ENCODE results near the gene MAML3.

MAML3 gene

DNA sequence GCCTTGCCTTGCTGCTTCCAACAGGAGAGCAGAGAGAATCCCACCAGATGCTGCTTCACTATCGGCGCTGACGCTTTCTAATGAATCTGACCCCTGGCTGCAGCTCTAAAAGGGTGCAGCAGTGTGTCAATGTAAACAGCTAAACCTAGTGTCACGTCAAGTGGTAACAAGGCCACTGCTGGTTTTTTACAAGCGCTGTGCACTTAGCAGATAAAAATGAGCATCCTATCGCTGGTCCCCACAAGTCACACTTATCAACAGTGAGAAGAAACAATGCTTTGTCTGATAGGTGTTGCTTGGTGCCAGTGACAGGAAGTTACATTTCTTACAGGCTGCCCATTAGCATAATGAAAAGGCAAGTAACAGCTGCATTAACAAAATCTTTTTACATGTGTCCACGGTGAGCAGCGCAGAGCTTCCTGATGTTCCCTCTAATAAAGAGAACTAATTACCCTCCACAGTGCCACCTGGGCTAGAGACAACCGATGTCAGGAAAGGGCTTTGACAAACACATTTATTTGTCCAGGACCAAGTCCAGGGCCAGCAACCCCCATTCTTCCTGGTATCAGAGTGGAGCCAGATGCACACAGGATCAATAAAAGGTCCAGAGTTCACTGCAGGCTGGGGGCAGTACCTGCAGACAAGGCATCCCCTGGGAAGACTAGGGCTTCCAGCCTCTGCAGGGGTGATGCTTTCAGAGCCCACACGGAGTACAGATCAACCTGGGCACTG is 312.4 kb downstream of the MAML3 start:
- DNase-seq (ENCODE audit: low read depth), result no peak
- no peak for TF ChIP-seq CTCF (IDR thresholded peaks at IDR 0.05; ENCODE audit: low read length, missing control alignments)
- no peak overlapping the region for H3K4me3 ChIP-seq (replicated peaks; ENCODE audit: low read depth, low read length)

DNA sequence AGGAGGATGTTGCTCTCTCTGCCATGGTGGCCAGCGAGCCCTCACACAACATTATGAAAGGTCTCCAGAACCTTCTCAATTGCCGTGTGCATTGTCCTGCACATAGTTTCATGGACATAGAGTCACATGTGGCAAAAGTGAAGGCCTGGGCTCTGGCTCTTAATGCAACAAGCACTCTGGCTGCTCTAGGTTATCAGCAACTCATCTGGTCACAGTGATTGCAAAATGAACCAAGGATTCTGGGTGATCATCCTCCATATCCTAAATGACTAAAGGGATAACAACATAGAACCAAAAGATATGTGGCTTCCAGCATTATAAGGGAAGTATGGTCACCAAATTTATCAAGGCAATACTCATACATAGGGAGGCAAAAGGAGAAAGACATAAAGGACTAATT is 313.2 kb downstream of the MAML3 start:
- DNase-seq (ENCODE audit: low read depth), result no peak
- H3K4me3 ChIP-seq (replicated peaks; ENCODE audit: low read depth, low read length), result no peak overlapping the region
- TF ChIP-seq CTCF (IDR thresholded peaks at IDR 0.05; ENCODE audit: low read length, missing control alignments), result no peak

DNA sequence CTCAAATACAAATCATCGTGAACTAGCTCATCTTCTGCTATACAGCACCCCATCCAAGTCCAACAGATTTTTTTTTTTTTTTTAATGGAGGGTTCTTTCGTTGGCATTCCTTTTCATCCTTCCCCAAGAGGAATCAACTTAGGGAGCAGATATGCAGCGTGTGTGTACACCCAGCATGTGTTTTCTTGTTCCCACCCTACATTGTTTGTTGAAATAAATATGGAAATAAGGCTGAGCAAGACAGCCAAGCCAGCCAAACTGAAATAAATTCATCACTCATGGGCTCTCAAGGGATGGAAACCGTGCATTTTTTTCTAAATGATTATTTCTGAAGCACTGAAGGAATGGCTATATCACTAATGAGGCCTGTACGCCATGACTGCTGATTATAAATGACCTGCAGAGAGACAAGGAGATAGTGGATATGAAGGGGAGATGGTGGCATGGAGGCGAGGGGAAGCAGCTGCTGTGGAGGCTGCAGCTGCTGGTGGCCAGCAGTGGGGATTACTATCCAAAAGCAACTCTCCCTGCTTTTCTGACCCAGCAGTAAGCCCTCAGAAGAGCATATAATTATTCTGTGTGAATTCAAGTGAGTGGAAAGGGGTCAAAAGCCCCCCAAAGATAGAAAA is 314.5 kb downstream of the MAML3 start:
- H3K4me3 ChIP-seq (replicated peaks; ENCODE audit: low read depth, low read length), result no peak overlapping the region
- no peak for DNase-seq (ENCODE audit: low read depth)
- TF ChIP-seq CTCF (IDR thresholded peaks at IDR 0.05; ENCODE audit: low read length, missing control alignments), result no peak

GRCh38 chr4:139838811-139839210 is 315.2 kb downstream of the MAML3 start:
- no peak overlapping the region for H3K4me3 ChIP-seq (replicated peaks; ENCODE audit: low read depth, low read length)
- TF ChIP-seq CTCF (IDR thresholded peaks at IDR 0.05; ENCODE audit: low read length, missing control alignments), result no peak
- DNase-seq (ENCODE audit: low read depth), result peak; percentile 10

- H3K4me3 ChIP-seq (replicated peaks; ENCODE audit: low read depth, low read length), result no peak overlapping the region
- no peak for TF ChIP-seq CTCF (IDR thresholded peaks at IDR 0.05; ENCODE audit: low read length, missing control alignments)
- DNase-seq (ENCODE audit: low read depth), result peak; percentile 12
Measured at GRCh38 chr4:139834981-139835391, 319.0 kb downstream of the MAML3 start.

- H3K4me3 ChIP-seq (replicated peaks; ENCODE audit: low read depth, low read length), result no peak overlapping the region
- no peak for TF ChIP-seq CTCF (IDR thresholded peaks at IDR 0.05; ENCODE audit: low read length, missing control alignments)
- DNase-seq (ENCODE audit: low read depth), result no peak
Measured at GRCh38 chr4:139834226-139834662, 319.7 kb downstream of the MAML3 start.
